Uterus (tissue), 2 donors: ENCODE measurements around the gene PRKAR1B.

ENCODE experiments used
- CTCF ChIP-seq, 4 experiments: fragments of 200-600 bp in 2 of 4; fragments of 450-650 bp in 2 of 4; sonication (generic) in 2 of 4; IDR thresholded peaks; one replicate each; pipeline ENCODE4 v1.5.1; 2016 to 2019; ENCODE audit warnings: antibody characterized with exemption in 4 of 4, mild to moderate bottlenecking in 2 of 4, moderate library complexity in 1 of 4
- POLR2A ChIP-seq, 2 donors: fragments of 450-650 bp; IDR thresholded peaks; one replicate each; pipeline ENCODE4 v1.6.1; 2016; ENCODE audit warnings: antibody characterized with exemption in 2 of 2, mild to moderate bottlenecking in 1 of 2, moderate library complexity in 1 of 2

- TF ChIP-seq CTCF (IDR thresholded peaks at IDR 0.05) = no peak
- TF ChIP-seq POLR2A (IDR thresholded peaks at IDR 0.05) = no peak
These were observed 128.2 kb downstream of the PRKAR1B start for GRCh38 chr7:598899-599298.
